ENCODE measurements around the gene PDE8B.

PDE8B gene

GRCh38 chr5:77210091-77210963 lies at the start of gene PDE8B:
Gene PDE8B (plus strand): TSS chr5:77210680. CDS start chr5:77210926, 246 bp downstream.
- TF ChIP-seq CTCF (conservative IDR thresholded peaks at IDR 0.05; ENCODE audit: control insufficient read depth, insufficient read depth, low read depth, low read length) = no peak
- no peak for DNase-seq (ENCODE audit: low read depth)

GRCh38 chr5:77163453-77163852 lies 47.0 kb upstream of the PDE8B start:
- no peak for TF ChIP-seq CTCF (conservative IDR thresholded peaks at IDR 0.05; ENCODE audit: control insufficient read depth, insufficient read depth, low read depth, low read length)
- no peak overlapping the region for H3K4me3 ChIP-seq (ENCODE audit: control insufficient read depth, low read depth, low read length)
- DNase-seq (ENCODE audit: low read depth) = no peak

More at GRCh38 chr5:77210091-77210963, at the start of gene PDE8B:
- no peak within 1 kb of the TSS for H3K4me3 ChIP-seq (ENCODE audit: control insufficient read depth, low read depth, low read length)

- no peak overlapping the region for H3K4me3 ChIP-seq (ENCODE audit: control insufficient read depth, low read depth, low read length)
- no peak for DNase-seq (ENCODE audit: low read depth)
- TF ChIP-seq CTCF (conservative IDR thresholded peaks at IDR 0.05; ENCODE audit: control insufficient read depth, insufficient read depth, low read depth, low read length) = no peak
Measured at GRCh38 chr5:77167063-77167462, 43.4 kb upstream of the PDE8B start.

- H3K4me3 ChIP-seq (ENCODE audit: control insufficient read depth, low read depth, low read length) = no peak overlapping the region
- DNase-seq (ENCODE audit: low read depth) = peak; percentile 93
- TF ChIP-seq CTCF (conservative IDR thresholded peaks at IDR 0.05; ENCODE audit: control insufficient read depth, insufficient read depth, low read depth, low read length) = no peak
Measured at GRCh38 chr5:77167695-77168121, 42.8 kb upstream of the PDE8B start.

- TF ChIP-seq CTCF (conservative IDR thresholded peaks at IDR 0.05; ENCODE audit: control insufficient read depth, insufficient read depth, low read depth, low read length) = no peak
- DNase-seq (ENCODE audit: low read depth) = no peak
- H3K4me3 ChIP-seq (ENCODE audit: control insufficient read depth, low read depth, low read length) = peak overlapping the region; percentile 9
Measured at GRCh38 chr5:77168161-77168878, 42.2 kb upstream of the PDE8B start.

- no peak for DNase-seq (ENCODE audit: low read depth)
- no peak for TF ChIP-seq CTCF (conservative IDR thresholded peaks at IDR 0.05; ENCODE audit: control insufficient read depth, insufficient read depth, low read depth, low read length)
- H3K4me3 ChIP-seq (ENCODE audit: control insufficient read depth, low read depth, low read length) = no peak overlapping the region
Measured at GRCh38 chr5:77168879-77169244, 41.6 kb upstream of the PDE8B start.
